HG03159 (cell line): Measurements from ENCODE around the gene E2F3.
"Not testable (repeated sequence)": the region's sequence is repeated elsewhere in the genome, so short reads cannot be mapped to it uniquely, and the experiment has no call there.

ENCODE experiments used
- ATAC-seq: cut with Tn5 transposase; IDR thresholded peaks from one replicate; pipeline ENCODE4 v1.9.1; 2021; ENCODE audit warnings: mild to moderate bottlenecking, moderate library complexity; ENCODE audit not compliant: unreplicated experiment

The E2F3 gene

GRCh38 chr6:20464847-20465246 lies 63.2 kb downstream of the E2F3 start:
- ATAC-seq = no peak

GRCh38 chr6:20465616-20466015 lies 63.9 kb downstream of the E2F3 start:
- not testable (repeated sequence) for ATAC-seq

GRCh38 chr6:20467437-20467836 lies 65.8 kb downstream of the E2F3 start:
- ATAC-seq = peak; percentile 39

GRCh38 chr6:20468209-20468608 lies 66.5 kb downstream of the E2F3 start:
- no peak for ATAC-seq

- no peak for ATAC-seq
These were observed 71.1 kb downstream of the E2F3 start for GRCh38 chr6:20472748-20473147.

- ATAC-seq = no peak
These were observed 71.8 kb downstream of the E2F3 start for GRCh38 chr6:20473518-20473917.

GRCh38 chr6:20474874-20475542 lies 73.3 kb downstream of the E2F3 start:
- ATAC-seq = no peak

GRCh38 chr6:20476501-20477043 lies 74.9 kb downstream of the E2F3 start:
- no peak for ATAC-seq

GRCh38 chr6:20477485-20477884 lies 75.8 kb downstream of the E2F3 start:
- no peak for ATAC-seq

- no peak for ATAC-seq
These were observed 77.4 kb downstream of the E2F3 start for GRCh38 chr6:20479060-20479459.

- no peak for ATAC-seq
These were observed 77.8 kb downstream of the E2F3 start for GRCh38 chr6:20479526-20479925.

- no peak for ATAC-seq
These were observed 79.6 kb downstream of the E2F3 start for GRCh38 chr6:20481281-20481680.

GRCh38 chr6:20483887-20484497 lies 82.3 kb downstream of the E2F3 start:
- ATAC-seq = no peak

GRCh38 chr6:20486641-20487040 lies 85.0 kb downstream of the E2F3 start:
- no peak for ATAC-seq

GRCh38 chr6:20487669-20488375 lies 86.1 kb downstream of the E2F3 start:
- no peak for ATAC-seq

GRCh38 chr6:20490591-20490990 lies 88.9 kb downstream of the E2F3 start:
- no peak for ATAC-seq

GRCh38 chr6:20492099-20492498 lies 90.4 kb downstream of the E2F3 start:
- no peak for ATAC-seq

GRCh38 chr6:20497216-20498040 lies 95.7 kb downstream of the E2F3 start:
- ATAC-seq = no peak

- no peak for ATAC-seq
These were observed 96.3 kb downstream of the E2F3 start for GRCh38 chr6:20498041-20498385.

- no peak for ATAC-seq
These were observed 107.5 kb downstream of the E2F3 start for GRCh38 chr6:20509212-20509611.

GRCh38 chr6:20511852-20512251 lies 110.2 kb downstream of the E2F3 start:
- ATAC-seq = no peak
